ENCODE results near the gene FAP. TPM values are rescaled to one million over a fixed set of nuclear protein-coding genes. Genes with fewer than 3 reads are reported as not detected.

Gene FAP
- total and polyA plus RNA-seq, 2 of the 4 experiments (the other 2 are of a cell fraction) = 71.0 to 95.0 TPM

DNA sequence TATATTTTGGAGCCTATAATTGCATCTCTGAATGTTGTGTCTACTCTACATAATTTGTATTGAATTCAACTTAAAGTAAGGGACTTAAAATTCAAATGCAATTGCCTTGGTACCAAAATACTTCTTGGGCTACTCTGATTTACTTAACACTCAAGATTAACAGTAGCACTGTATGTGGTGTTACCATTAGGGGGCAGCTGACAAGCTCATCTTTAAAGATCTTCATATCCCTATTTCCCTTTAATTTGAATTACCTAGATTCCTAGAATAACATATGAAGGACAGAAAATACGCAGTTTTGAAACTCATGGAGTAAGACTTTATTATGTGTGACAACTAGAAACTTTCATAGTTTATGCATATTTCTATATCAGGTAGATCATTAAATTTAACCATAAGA is 37.4 kb upstream of the FAP start:
- no peak overlapping the region for H3K4me2 ChIP-seq (ENCODE audit: low read depth, low read length)
- no TSS peak for BruUV-seq (replicated peaks)
- no peak overlapping the region for H3K9ac ChIP-seq (ENCODE audit: low read depth, low read length)
- ChIA-PET POLR2A (ENCODE audit: unreplicated experiment) (no interaction called here), CTCF (interaction anchor here (0.6 kb wide), 1 partner anchor 59 kb away, joined by 3 read pairs; no protein-coding TSS in a partner anchor)
- no peak overlapping the region for H2BK20ac ChIP-seq (ENCODE audit: low read depth, low read length)
- H3K36me3 ChIP-seq (ENCODE audit: control insufficient read depth, insufficient read depth, low read length) = no peaks in the 10 kb centered on the region
- H2BK5ac ChIP-seq (ENCODE audit: low read depth, low read length, poor library complexity, severe bottlenecking) = no peak overlapping the region
- H3K27me3 ChIP-seq (ENCODE audit: control insufficient read depth, insufficient read depth, low read length) = no peaks in the 10 kb centered on the region
- H4K5ac ChIP-seq (ENCODE audit: low read depth, low read length) = no peak overlapping the region
- no peak overlapping the region for H3K56ac ChIP-seq (ENCODE audit: extremely low read depth, insufficient read depth, low read length)
- H4K8ac ChIP-seq (ENCODE audit: low read depth in 2 of 2, low read length in 2 of 2) = no peak overlapping the region
- no peaks in the 10 kb centered on the region for H3K9me1 ChIP-seq (ENCODE audit: insufficient read depth, low read length)
- peaks cover 6% of the 10 kb centered on the region; the same call in 1 of the 2 replicates for H3K4me1 ChIP-seq (ENCODE audit: control insufficient read depth, insufficient read depth, low read length)
- intact Hi-C loops (cut with micrococcal nuclease) (no loop called here), dilution Hi-C loops (cut with HindIII; ENCODE audit: low sequenced_read_pairs, unreplicated experiment) (no loop called here), in situ Hi-C loops (cut with MboI; ENCODE audit: low sequenced_read_pairs) (no loop called here)
- no peaks in the 10 kb centered on the region for H3K9me3 ChIP-seq (ENCODE audit: control insufficient read depth, insufficient read depth, low read length)
- no peak overlapping the region for H3K23ac ChIP-seq (ENCODE audit: low read depth, low read length)
- no peak for TF ChIP-seq FOS (IDR thresholded peaks at IDR 0.05; ENCODE audit: low read depth, low read length)
- TF ChIP-seq CHD1 (IDR thresholded peaks at IDR 0.05; ENCODE audit: low read depth, low read length) = no peak
- TF ChIP-seq MXI1 (IDR thresholded peaks at IDR 0.05; ENCODE audit: borderline replicate concordance, low read depth, low read length) = no peak
- no peak for TF ChIP-seq NFE2L2 (IDR thresholded peaks at IDR 0.05; ENCODE audit: low read depth, low read length)
- no peak for TF ChIP-seq RCOR1 (IDR thresholded peaks at IDR 0.05; ENCODE audit: insufficient replicate concordance, low read length)
- TF ChIP-seq MAFK (IDR thresholded peaks at IDR 0.05; ENCODE audit: low read depth, low read length) = no peak
- no peak for TF ChIP-seq POLR2A (IDR thresholded peaks at IDR 0.05; ENCODE audit: low read depth, low read length)
- no peak for TF ChIP-seq SMC3 (IDR thresholded peaks at IDR 0.05; ENCODE audit: low read depth, low read length)
- no peak for TF ChIP-seq RFX5 (IDR thresholded peaks at IDR 0.05; ENCODE audit: low read depth, low read length)
- no peak for DNase-seq
- no peak for ATAC-seq (ENCODE audit: low read depth)
- no peak overlapping the region for H3K14ac ChIP-seq (replicated peaks; ENCODE audit: low read depth, low read length)
- no peak overlapping the region for H2AK9ac ChIP-seq (replicated peaks; ENCODE audit: low read depth, low read length, poor library complexity)
- no peak overlapping the region for H3K4me3 ChIP-seq (ENCODE audit: insufficient read depth, low read depth, low read length)
- H2AK5ac ChIP-seq (ENCODE audit: low read depth, low read length) = no peak overlapping the region
- H3K18ac ChIP-seq (ENCODE audit: low read depth, low read length) = no peak overlapping the region
- no peaks in the 10 kb centered on the region for H3K79me1 ChIP-seq (ENCODE audit: low read depth in 1 of 2, low read length in 2 of 2)
- H3K27ac ChIP-seq (ENCODE audit: insufficient read depth, low read length) = no peak overlapping the region
- no peak overlapping the region for H3K4ac ChIP-seq (ENCODE audit: low read depth, low read length)
- no peak overlapping the region for H4K91ac ChIP-seq (ENCODE audit: insufficient read depth, low read depth, low read length)
- H4K20me1 ChIP-seq (ENCODE audit: insufficient read depth, low read length) = no peaks in the 10 kb centered on the region
- H2BK120ac ChIP-seq (ENCODE audit: low read depth, low read length) = no peak overlapping the region
- WGBS, 2 experiments (ENCODE audit: extremely low coverage in 2 of 2, insufficient read length in 1 of 2) = no CpG with 5 or more reads among the region's 1 CpG
- no peak overlapping the region for H2AFZ ChIP-seq (replicated peaks; ENCODE audit: low read length, poor library complexity)
- H2BK15ac ChIP-seq (ENCODE audit: low read depth, low read length) = no peak overlapping the region

Data from IMR-90 (cell line).